ENCODE measurements around the gene RREB1.

DNA sequence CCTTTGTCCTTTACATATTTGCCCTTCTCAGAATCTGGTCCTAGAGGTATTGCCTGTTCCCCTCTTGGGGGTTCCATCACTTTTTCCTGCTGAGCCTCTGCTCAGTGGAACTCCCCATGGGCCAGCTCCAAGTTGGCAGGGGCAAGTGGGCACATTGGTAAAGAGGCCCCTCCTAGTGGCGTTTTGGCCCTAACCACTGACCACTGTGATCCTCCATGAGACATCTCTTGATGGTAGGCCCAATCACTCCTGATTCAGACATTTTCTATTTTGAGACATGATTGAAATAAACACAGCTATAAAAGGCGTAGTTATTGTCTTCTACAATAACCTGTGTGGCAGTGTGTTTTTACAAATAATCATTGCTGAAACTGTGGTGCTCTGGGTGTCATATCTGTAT lies 83.0 kb downstream of the RREB1 start:
- TF ChIP-seq, protein P1, sequence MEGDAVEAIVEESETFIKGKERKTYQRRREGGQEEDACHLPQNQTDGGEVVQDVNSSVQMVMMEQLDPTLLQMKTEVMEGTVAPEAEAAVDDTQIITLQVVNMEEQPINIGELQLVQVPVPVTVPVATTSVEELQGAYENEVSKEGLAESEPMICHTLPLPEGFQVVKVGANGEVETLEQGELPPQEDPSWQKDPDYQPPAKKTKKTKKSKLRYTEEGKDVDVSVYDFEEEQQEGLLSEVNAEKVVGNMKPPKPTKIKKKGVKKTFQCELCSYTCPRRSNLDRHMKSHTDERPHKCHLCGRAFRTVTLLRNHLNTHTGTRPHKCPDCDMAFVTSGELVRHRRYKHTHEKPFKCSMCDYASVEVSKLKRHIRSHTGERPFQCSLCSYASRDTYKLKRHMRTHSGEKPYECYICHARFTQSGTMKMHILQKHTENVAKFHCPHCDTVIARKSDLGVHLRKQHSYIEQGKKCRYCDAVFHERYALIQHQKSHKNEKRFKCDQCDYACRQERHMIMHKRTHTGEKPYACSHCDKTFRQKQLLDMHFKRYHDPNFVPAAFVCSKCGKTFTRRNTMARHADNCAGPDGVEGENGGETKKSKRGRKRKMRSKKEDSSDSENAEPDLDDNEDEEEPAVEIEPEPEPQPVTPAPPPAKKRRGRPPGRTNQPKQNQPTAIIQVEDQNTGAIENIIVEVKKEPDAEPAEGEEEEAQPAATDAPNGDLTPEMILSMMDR (IDR thresholded peaks at IDR 0.05; ENCODE audit: insufficient read depth, low read length, poor library complexity, severe bottlenecking): no peak
- no peak for TF ChIP-seq EZH2phosphoT487 (conservative IDR thresholded peaks at IDR 0.05; ENCODE audit: low read length)
